Gastrocnemius medialis (tissue), 4 donors: ENCODE data around the gene FAP. TPM values are rescaled to one million over a fixed set of nuclear protein-coding genes. Genes with fewer than 3 reads are reported as not detected.

ENCODE experiments used
- ATAC-seq, 2 donors: fragments of 150-250 bp; one replicate each; pipeline ENCODE4 v1.9.1; 2016
- DNase-seq, 2 donors: peaks; one replicate each; pipeline ENCODE4 v3.0.0-alpha.2; 2019
- H3K27ac ChIP-seq, 4 donors: fragments of 200-600 bp; sonication (generic); 1 replicate in 1 of 4; 2 replicates in 3 of 4; pipeline ENCODE4 v1.5.1; 2016 to 2018; ENCODE audit warnings: mild to moderate bottlenecking in 2 of 4, moderate library complexity in 1 of 4
- H3K27me3 ChIP-seq, 3 donors: fragments of 200-600 bp; sonication (generic) in 2 of 3; 1 replicate in 1 of 3; 2 replicates in 2 of 3; pipeline versions ENCODE4 v1.5.1 to v1.6.0; 2016 to 2019; ENCODE audit warnings: mild to moderate bottlenecking in 1 of 3, moderate library complexity in 1 of 3
- H3K36me3 ChIP-seq, 2 donors: fragments of 200-600 bp; sonication (generic) in 1 of 2; one replicate each; pipeline ENCODE4 v1.5.1; 2017 to 2018
- H3K4me1 ChIP-seq, 2 donors: fragments of 200-600 bp; sonication (generic) in 1 of 2; one replicate each; pipeline ENCODE4 v1.5.1; 2016 to 2017; ENCODE audit warnings: mild to moderate bottlenecking in 2 of 2
- H3K4me3 ChIP-seq, 4 donors: fragments of 200-600 bp; sonication (generic) in 3 of 4; 1 replicate in 1 of 4; 2 replicates in 3 of 4; pipeline ENCODE4 v1.5.1; 2016 to 2019; ENCODE audit warnings: mild to moderate bottlenecking in 2 of 4
- H3K9me3 ChIP-seq, 3 donors: fragments of 200-600 bp; sonication (generic) in 2 of 3; 1 replicate in 1 of 3; 2 replicates in 2 of 3; pipeline ENCODE4 v1.5.1; 2016 to 2019
- CTCF ChIP-seq, 5 experiments: fragments of 450-650 bp in 3 of 5; fragments of 200-600 bp in 2 of 5; sonication (generic) in 2 of 5; IDR thresholded peaks in 4 of 5; conservative IDR thresholded peaks in 1 of 5; 1 replicate in 4 of 5; 2 replicates in 1 of 5; pipeline ENCODE4 v1.5.1; 2016 to 2019; ENCODE audit warnings: antibody characterized with exemption in 5 of 5, mild to moderate bottlenecking in 3 of 5, moderate library complexity in 3 of 5
- POLR2A ChIP-seq, 2 donors: fragments of 450-650 bp; IDR thresholded peaks; one replicate each; pipeline ENCODE4 v1.6.1; 2017; ENCODE audit warnings: antibody characterized with exemption in 2 of 2, mild to moderate bottlenecking in 2 of 2, moderate library complexity in 2 of 2
- in situ Hi-C, 4 donors: fragments of 200-750 bp; cut with MboI; loops; one replicate each; pipeline versions ENCODE4 v1.15.0 to v1.8.0; 2017; ENCODE audit warnings: low sequenced_read_pairs in 4 of 4
- intact Hi-C: fragments of 100-400 bp; cut with DNase I; formaldehyde crosslinking; loops from one replicate; pipeline ENCODE4 v1.15.1; 2023; ENCODE audit warnings: low total_unique reads
- total RNA-seq, 4 donors: library from RNA; depleted of rRNA; stranded (reverse); fragments of >200 nt; gene quantifications; one replicate each; pipeline versions ENCODE4 v1.1.0 to v1.2.3, GENCODE V29; 2016

Gene FAP
- total RNA-seq, 4 donors from 2014 or later, result 4.8 to 10.1 (median 7.0) TPM; not detected in 1

- peaks cover 0 to 11% of the 10 kb centered on the region in 2 donors for H3K4me1 ChIP-seq
- no peaks in the 10 kb centered on the region for H3K9me3 ChIP-seq
- intact Hi-C loops (no loop called here), in situ Hi-C loops (no loop called here)
- no peak for ATAC-seq
- no peak overlapping the region for H3K4me3 ChIP-seq
- H3K36me3 ChIP-seq, result no peaks in the 10 kb centered on the region
- TF ChIP-seq CTCF (IDR thresholded peaks at IDR 0.05 in 4 of 5, conservative IDR thresholded peaks at IDR 0.05 in 1 of 5) (no peak), POLR2A (IDR thresholded peaks at IDR 0.05) (no peak)
- peak overlapping the region; percentile 14 to 66 (median 30) for H3K27ac ChIP-seq
- DNase-seq, result no peak
- H3K27me3 ChIP-seq, result no peaks in the 10 kb centered on the region
Measured at GRCh38 chr2:162245061-162245460, 1.8 kb upstream of the FAP start.

- H3K27ac ChIP-seq, result peak overlapping the region; percentile 14 to 66 (median 30)
Measured at GRCh38 chr2:162244541-162245031, 1.3 kb upstream of the FAP start.

GRCh38 chr2:162243715-162244114 lies 470 bp upstream of the FAP start:
- ATAC-seq, result no peak
- no peaks in the 10 kb centered on the region for H3K36me3 ChIP-seq
- peak overlapping the region in 2 of 4 donors; percentile 32 to 42 for H3K27ac ChIP-seq
- peaks cover 0 to 11% of the 10 kb centered on the region in 2 donors for H3K4me1 ChIP-seq
- TF ChIP-seq POLR2A (IDR thresholded peaks at IDR 0.05), result no peak
- no peak for TF ChIP-seq CTCF (IDR thresholded peaks at IDR 0.05 in 4 of 5, conservative IDR thresholded peaks at IDR 0.05 in 1 of 5)
- no peak for DNase-seq
- H3K27me3 ChIP-seq, result no peaks in the 10 kb centered on the region
- intact Hi-C loops, result no loop called here
- peak overlapping the region in 3 of 4 donors; percentile 8 to 34 (median 11) for H3K4me3 ChIP-seq
- H3K9me3 ChIP-seq, result no peaks in the 10 kb centered on the region
- in situ Hi-C loops, result no loop called here

More at GRCh38 chr2:162244541-162245031, 1.3 kb upstream of the FAP start:
- Histone ChIP-seq H3K9me3 (no peaks in the 10 kb centered on the region), H3K4me3 (no peak overlapping the region), H3K4me1 (peaks cover 0 to 11% of the 10 kb centered on the region in 2 donors), H3K27me3 (no peaks in the 10 kb centered on the region), H3K36me3 (no peaks in the 10 kb centered on the region)
- TF ChIP-seq CTCF (IDR thresholded peaks at IDR 0.05 in 4 of 5, conservative IDR thresholded peaks at IDR 0.05 in 1 of 5) (no peak), POLR2A (IDR thresholded peaks at IDR 0.05) (no peak)
- in situ Hi-C loops, result no loop called here
- DNase-seq (no peak), ATAC-seq (peak in 1 of 2 donors; percentile 60)
- intact Hi-C loops, result no loop called here

- Histone ChIP-seq H3K27ac (peak overlapping the region; percentile 4 to 45 (median 37)), H3K4me3 (peak overlapping the region; percentile 8 to 34 (median 10)), H3K9me3 (no peaks in the 10 kb centered on the region), H3K36me3 (no peaks in the 10 kb centered on the region), H3K4me1 (peaks cover 0 to 11% of the 10 kb centered on the region in 2 donors), H3K27me3 (no peaks in the 10 kb centered on the region)
- in situ Hi-C loops, result no loop called here
- ATAC-seq (peak in 1 of 2 donors; percentile 36), DNase-seq (no peak)
- TF ChIP-seq CTCF (IDR thresholded peaks at IDR 0.05 in 4 of 5, conservative IDR thresholded peaks at IDR 0.05 in 1 of 5) (no peak), POLR2A (IDR thresholded peaks at IDR 0.05) (no peak)
- intact Hi-C loops, result no loop called here
Measured at GRCh38 chr2:162242586-162243280, 512 bp downstream of the FAP start.
